RPMI8226 (cell line): ENCODE measurements around the gene FRK.
"Not testable (repeated sequence)": the region's sequence is repeated elsewhere in the genome, so short reads cannot be mapped to it uniquely, and the experiment has no call there.

Source experiments
- DNase-seq: peaks from one replicate; pipeline ENCODE4 v3.0.0-alpha.2; 2015

FRK gene

DNA sequence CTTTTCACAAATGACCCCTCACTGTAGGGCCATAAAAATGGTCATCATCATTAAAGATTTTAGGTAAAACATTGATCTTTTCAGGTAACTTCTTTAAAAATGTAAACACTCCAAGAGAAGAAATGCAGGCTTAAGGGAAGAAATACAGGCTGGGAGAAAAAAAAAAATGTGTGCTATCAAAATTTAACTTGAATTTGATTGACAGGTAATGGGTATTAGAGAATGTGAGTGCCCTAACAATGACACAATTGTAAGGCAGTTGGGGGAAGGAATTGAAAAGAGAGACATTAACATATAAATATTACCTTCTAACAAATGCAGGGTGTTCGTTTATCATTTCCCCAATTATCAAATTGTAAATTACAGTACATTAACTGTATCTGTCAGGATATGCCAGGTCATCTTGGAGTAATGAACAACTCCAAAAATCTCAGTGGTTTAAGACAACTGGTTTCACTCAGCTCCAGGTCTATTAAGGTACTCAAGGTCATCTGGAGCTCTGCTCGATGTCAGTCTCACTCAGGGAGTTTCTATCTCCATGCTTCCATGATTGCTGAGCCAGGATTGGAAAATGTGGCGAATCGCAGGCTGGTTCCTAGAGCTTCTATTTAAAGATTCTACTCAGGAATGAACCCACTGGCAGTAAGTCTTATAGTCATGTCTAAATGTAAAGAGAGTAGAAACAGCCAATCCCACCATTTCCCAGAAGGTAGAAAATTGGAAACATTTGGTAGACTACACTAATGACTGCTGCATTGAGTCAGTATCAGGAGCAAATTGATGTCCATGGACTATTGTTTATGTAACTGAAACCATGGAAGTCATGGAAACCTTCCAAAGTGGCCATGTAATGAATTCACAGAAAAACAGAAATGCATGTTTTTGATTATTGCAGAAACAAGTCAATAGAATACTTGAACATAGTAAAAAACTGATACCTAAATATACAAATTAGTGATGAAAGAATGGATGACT is 55.6 kb downstream of the FRK start:
- no peak for DNase-seq

- DNase-seq = no peak
Measured at GRCh38 chr6:116003668-116004067, 57.0 kb downstream of the FRK start.

DNA sequence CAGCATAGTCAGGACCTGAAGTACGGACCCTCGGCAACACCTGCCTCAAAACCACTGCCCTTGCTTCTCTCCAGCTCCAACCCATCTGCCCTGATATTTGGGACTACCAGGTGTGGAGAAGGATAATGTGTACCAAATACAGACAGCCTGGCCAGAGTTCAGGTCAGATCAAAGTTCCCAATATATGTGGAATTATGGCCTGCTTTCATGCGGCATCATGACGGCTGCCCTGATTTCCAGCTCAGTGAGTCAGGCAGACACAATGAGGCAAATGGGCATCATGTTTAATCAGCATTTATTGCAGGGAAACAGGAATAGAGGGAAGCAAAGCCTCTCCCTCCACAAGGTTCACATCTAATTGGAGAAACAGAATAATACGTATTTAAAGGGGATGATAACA is 57.9 kb downstream of the FRK start:
- DNase-seq = no peak

GRCh38 chr6:115999235-115999634 is 61.5 kb downstream of the FRK start:
- no peak for DNase-seq

GRCh38 chr6:115997990-115998585 is 62.6 kb downstream of the FRK start:
- DNase-seq = no peak

GRCh38 chr6:115986026-115986425 is 74.7 kb downstream of the FRK start:
- no peak for DNase-seq

- DNase-seq = no peak
Measured at GRCh38 chr6:115984809-115985208, 75.9 kb downstream of the FRK start.

DNA sequence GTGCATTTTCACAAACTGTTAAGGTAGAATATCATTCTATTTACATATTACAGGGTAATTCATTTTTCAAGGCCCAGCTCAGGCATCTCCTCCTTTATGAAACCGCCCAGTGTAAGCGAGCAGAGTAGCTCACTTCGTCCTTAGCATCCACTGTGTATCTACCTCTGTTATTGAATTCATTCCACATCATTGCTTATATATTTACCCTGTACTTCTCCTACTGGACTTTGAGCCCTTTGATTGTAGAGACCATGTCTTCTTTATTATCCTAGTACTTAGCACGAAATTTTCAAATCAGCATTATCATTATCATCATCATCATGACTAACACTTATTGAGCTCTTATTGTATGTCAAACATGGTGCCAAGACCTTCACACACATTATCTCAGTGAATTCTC is 76.7 kb downstream of the FRK start:
- DNase-seq = no peak

- DNase-seq = no peak
Measured at GRCh38 chr6:115982453-115982852, 78.2 kb downstream of the FRK start.

GRCh38 chr6:115977220-115977619 is 83.5 kb downstream of the FRK start:
- DNase-seq = no peak

- DNase-seq = no peak
Measured at GRCh38 chr6:115976321-115976870, 84.3 kb downstream of the FRK start.

- no peak for DNase-seq
Measured at GRCh38 chr6:115972679-115973078, 88.0 kb downstream of the FRK start.

- no peak for DNase-seq
Measured at GRCh38 chr6:115971785-115972184, 88.9 kb downstream of the FRK start.

- no peak for DNase-seq
Measured at GRCh38 chr6:115969930-115970273, 90.8 kb downstream of the FRK start.

- DNase-seq = no peak
Measured at GRCh38 chr6:115969207-115969929, 91.3 kb downstream of the FRK start.

GRCh38 chr6:115960286-115960685 is 100.4 kb downstream of the FRK start:
- DNase-seq = not testable (repeated sequence)

DNA sequence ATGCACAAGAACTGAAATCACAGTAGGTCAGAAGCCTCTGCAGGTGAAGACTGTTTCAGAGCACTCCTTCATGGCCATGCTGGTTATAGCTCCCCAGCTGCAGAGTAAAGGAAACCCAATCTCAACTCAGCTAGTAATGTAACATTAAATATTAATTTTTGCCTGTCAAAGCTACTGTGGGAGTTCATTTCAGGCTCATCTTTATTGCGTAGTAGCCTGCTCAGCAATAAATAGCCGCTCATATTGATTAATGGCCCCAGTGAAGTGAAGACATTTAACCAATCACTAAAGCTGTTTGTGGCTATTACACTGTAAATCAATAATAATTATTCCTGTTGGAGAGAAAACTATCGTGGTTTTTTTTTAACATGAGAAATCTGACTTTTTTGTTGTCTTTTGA is 101.7 kb downstream of the FRK start:
- DNase-seq = no peak

DNA sequence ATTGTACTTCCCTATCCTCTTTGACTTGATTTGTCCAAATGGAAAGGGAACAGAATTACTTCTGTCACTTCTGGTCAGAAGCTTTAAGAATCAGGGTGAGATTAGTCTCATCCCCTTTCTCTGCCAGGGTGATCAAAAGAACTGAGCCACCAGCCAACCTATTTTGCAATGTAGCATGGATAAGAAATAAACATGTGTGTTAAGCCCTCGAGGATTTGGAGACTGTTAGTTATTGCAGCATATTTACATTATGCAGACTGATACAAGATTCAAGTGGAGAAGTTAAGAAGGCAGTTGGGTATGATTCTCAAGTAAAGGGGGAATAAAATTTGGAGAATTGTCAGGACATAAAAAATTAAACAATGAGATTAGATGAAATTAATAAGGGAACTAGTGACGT is 106.0 kb downstream of the FRK start:
- DNase-seq = no peak

- DNase-seq = no peak
Measured at GRCh38 chr6:115948751-115949150, 111.9 kb downstream of the FRK start.

DNA sequence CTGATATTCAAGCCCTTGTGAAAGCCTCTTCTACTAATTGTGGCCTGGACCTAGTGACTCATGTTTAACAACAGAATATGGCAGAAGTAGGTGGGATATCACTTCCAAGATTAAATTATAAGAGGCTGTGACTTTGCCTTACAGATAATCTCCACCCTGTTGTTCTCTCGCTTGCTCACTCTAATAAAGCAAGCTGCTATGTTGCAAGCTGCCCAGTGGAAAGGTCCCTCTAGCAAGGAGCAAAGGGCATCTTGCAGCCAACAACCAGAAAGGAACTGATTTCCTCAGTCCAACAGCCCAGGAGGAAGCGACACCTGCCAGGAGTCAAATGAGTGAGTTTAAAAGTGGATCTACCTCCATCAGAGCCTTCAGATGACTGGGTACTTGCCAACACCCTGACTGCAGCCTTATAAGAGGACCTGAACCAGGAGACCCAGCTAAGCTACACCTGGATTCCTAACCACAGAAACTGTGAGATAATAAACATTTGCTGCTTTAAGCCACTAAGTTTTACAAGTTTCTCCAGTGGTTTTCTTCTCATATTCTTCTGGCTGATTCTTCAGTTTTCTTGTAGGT is 112.6 kb downstream of the FRK start:
- peak; percentile 15 for DNase-seq

GRCh38 chr6:115945812-115946211 is 114.9 kb downstream of the FRK start:
- DNase-seq = no peak

GRCh38 chr6:115945306-115945705 is 115.4 kb downstream of the FRK start:
- DNase-seq = no peak

DNA sequence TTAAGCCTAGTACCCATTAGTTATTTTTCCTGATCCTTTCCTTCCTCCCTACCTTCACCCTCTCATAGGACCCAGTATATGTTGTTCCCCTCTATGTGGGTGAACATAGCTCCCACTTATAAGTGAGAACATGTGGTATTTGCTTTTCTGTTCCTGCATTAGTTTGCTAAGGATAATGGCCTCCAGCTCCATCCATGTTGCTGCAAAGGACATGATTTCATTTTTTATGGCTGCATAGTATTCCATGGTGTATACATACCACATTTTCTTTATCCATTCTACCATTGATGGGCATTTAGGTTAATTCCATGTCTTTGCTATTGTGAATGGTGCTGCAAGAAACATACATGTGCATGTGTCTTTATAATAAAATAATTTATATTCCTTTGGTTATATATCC is 115.9 kb downstream of the FRK start:
- not testable (repeated sequence) for DNase-seq
